PC-9 (cell line): ENCODE results near the gene PRICKLE4.

ENCODE experiments used
- CTCF ChIP-seq: fragments of 200-600 bp; sonication (generic); conservative IDR thresholded peaks from 2 replicates; pipeline ENCODE4 v1.6.1; 2017; ENCODE audit warnings: mixed run types, antibody characterized with exemption, mild to moderate bottlenecking, moderate library complexity
- EZH2 ChIP-seq: fragments of 200-600 bp; sonication (generic); IDR thresholded peaks from 2 replicates; pipeline ENCODE4 v1.8.0; 2017; ENCODE audit warnings: antibody characterized with exemption, low read depth

DNA sequence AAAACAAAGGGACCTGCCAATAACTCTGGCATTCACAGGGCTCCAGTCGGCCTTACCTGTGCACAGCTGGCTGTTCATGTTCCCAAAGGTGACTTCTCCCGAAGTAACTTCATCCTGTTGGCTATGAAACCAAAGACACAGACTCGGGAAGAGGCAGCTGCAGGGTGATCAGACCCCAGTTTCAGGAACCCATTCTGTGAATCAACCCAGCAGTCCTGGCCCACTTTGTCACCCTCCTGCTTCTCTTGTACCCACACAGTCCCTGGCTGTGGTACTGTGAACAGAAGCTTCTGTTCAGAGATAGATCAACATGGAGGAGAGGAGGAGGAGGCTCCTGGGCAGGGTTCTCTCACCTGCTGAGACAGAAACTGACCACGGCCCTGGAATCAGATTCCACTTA is 24.7 kb upstream of the PRICKLE4 start:
- TF ChIP-seq CTCF (no peak), EZH2 (no peak)
